Cardiac fibroblast (primary cell): ENCODE data around the gene RPUSD3.

Experiments used
- DNase-seq, 2 donors: peaks; one replicate each; pipeline versions ENCODE4 v3.0.0 to v3.0.0-alpha.2; 2010; ENCODE audit warnings: low read depth in 2 of 2
- H3K4me3 ChIP-seq, 2 donors: replicated peaks in 1 of 2; 1 replicate in 1 of 2; 2 replicates in 1 of 2; pipeline ENCODE4 v1.5.1; 2011; ENCODE audit warnings: low read depth in 2 of 2, low read length in 2 of 2, mild to moderate bottlenecking in 2 of 2, moderate library complexity in 1 of 2
- TF ChIP-seq, protein P1 (sequence below): IDR thresholded peaks from one replicate; pipeline ENCODE4 v1.5.1; 2011; ENCODE audit warnings: low read depth, mild to moderate bottlenecking, low read length, inconsistent platforms

Gene RPUSD3

GRCh38 chr3:9843715-9844438 lies at the start of gene RPUSD3:
Gene RPUSD3, minus strand, starts transcription at chr3:9844008. Its CDS starts 18 bp downstream, at chr3:9843990.
- TF ChIP-seq, protein P1, sequence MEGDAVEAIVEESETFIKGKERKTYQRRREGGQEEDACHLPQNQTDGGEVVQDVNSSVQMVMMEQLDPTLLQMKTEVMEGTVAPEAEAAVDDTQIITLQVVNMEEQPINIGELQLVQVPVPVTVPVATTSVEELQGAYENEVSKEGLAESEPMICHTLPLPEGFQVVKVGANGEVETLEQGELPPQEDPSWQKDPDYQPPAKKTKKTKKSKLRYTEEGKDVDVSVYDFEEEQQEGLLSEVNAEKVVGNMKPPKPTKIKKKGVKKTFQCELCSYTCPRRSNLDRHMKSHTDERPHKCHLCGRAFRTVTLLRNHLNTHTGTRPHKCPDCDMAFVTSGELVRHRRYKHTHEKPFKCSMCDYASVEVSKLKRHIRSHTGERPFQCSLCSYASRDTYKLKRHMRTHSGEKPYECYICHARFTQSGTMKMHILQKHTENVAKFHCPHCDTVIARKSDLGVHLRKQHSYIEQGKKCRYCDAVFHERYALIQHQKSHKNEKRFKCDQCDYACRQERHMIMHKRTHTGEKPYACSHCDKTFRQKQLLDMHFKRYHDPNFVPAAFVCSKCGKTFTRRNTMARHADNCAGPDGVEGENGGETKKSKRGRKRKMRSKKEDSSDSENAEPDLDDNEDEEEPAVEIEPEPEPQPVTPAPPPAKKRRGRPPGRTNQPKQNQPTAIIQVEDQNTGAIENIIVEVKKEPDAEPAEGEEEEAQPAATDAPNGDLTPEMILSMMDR = no peak
- peak within 1 kb of the TSS; percentile 58 to 72 for H3K4me3 ChIP-seq
- peak; percentile 97 to 98 for DNase-seq

GRCh38 chr3:9891072-9891622 lies 47.3 kb upstream of the RPUSD3 start:
- DNase-seq = no peak
- peak overlapping the region; percentile 95 for H3K4me3 ChIP-seq
- TF ChIP-seq, protein P1 = no peak

- H3K4me3 ChIP-seq = peak within 1 kb of the TSS; percentile 95
- peak; percentile 93 for DNase-seq
- TF ChIP-seq, protein P1 = no peak
Measured at GRCh38 chr3:9890249-9891071, 46.7 kb upstream of the RPUSD3 start, which contains the start of gene JAGN1. Gene JAGN1, plus strand, starts transcription at chr3:9890610. Its CDS starts 113 bp downstream, at chr3:9890723.

DNA sequence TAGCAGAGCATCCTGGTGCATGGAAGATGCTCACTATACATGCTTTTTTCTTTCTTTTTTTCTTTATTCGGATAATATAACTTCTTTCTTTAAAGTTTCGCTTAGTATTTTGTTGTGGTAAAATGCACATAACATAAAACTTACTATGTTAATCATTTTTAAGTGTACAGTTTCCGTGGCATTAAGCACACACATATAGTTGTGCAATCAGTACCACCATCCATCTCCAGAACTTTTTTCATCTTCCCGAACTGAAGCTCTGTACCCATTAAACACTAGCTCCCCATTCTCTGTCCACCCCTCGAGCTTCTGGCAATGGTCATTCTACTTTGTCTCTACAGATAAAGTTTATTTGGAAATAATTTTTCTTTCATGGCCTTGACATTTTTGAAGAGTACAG lies 45.6 kb upstream of the RPUSD3 start:
- no peak for DNase-seq
- TF ChIP-seq, protein P1 = no peak
- H3K4me3 ChIP-seq = no peak overlapping the region

GRCh38 chr3:9888540-9888939 lies 44.7 kb upstream of the RPUSD3 start:
- TF ChIP-seq, protein P1 = no peak
- no peak for DNase-seq
- H3K4me3 ChIP-seq = no peak overlapping the region

DNA sequence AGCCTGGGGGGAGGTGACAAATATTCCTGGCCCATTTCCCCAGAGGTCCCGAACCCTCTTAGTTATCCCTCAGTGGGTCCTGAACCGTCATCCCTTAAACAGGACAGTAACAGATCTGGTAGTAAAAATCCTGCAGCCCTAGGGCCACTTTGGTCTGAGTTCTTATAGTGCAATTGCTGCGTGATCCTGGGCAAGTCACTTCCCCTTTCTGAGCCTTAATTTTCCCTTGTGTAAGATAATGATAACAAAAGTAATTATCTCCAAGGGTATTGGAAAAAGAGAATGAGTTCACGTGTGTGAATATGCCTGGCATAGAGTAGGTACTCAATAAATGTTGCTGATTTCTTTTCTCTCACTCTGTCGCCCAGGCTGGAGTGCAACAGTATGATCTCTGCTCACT lies 43.7 kb upstream of the RPUSD3 start:
- TF ChIP-seq, protein P1 = no peak
- no peak overlapping the region for H3K4me3 ChIP-seq
- DNase-seq = no peak
